ENCODE measurements around the gene NAV1. TPM values are rescaled to one million over a fixed set of nuclear protein-coding genes. Genes with fewer than 3 reads are reported as not detected.

NAV1 gene
- polyA plus RNA-seq, 1 donor (not counting 4 experiments of a cell fraction or from before 2014, with no cell fraction given): 13.2 TPM

- H3K9ac ChIP-seq (ENCODE audit: control insufficient read depth, extremely low read depth, insufficient read depth, low read length): no peak overlapping the region
These were observed 23.3 kb downstream of the NAV1 start for GRCh38 chr1:201562257-201562656.

GRCh38 chr1:201562659-201563405, 23.9 kb downstream of the NAV1 start:
- no peaks in the 10 kb centered on the region for H3K36me3 ChIP-seq (ENCODE audit: control insufficient read depth in 2 of 2, extremely low read depth in 1 of 2, insufficient read depth in 2 of 2, low read length in 2 of 2)
- no peaks in the 10 kb centered on the region for H3K9me1 ChIP-seq (ENCODE audit: control insufficient read depth, extremely low read depth, insufficient read depth, low read length)
- no peaks in the 10 kb centered on the region for H3K4me1 ChIP-seq (ENCODE audit: control insufficient read depth, extremely low read depth, insufficient read depth, low read length)
- H3K27ac ChIP-seq (ENCODE audit: control insufficient read depth, insufficient read depth, low read length): no peak overlapping the region
- H3K79me2 ChIP-seq (ENCODE audit: control insufficient read depth, insufficient read depth, low read length): no peaks in the 10 kb centered on the region
- H3K27me3 ChIP-seq (ENCODE audit: control insufficient read depth, extremely low read depth, insufficient read depth, low read length): peaks cover 3% of the 10 kb centered on the region
- H3K4me2 ChIP-seq (ENCODE audit: control insufficient read depth, extremely low read depth, insufficient read depth, low read depth, low read length): no peak overlapping the region
- TF ChIP-seq EZH2 (IDR thresholded peaks at IDR 0.05; ENCODE audit: low read length) (no peak), CTCF (optimal IDR thresholded peaks at IDR 0.05 in 1 of 3, IDR thresholded peaks at IDR 0.05 in 1 of 3, conservative IDR thresholded peaks at IDR 0.05 in 1 of 3; ENCODE audit: extremely low read depth in 1 of 3, insufficient read depth in 2 of 3, low read length in 3 of 3) (no peak)
- no peak for FAIRE-seq
- H3K9me3 ChIP-seq (ENCODE audit: control insufficient read depth, low read depth, low read length): no peaks in the 10 kb centered on the region
- dilution Hi-C loops (cut with MboI; ENCODE audit: extremely low pct_ligation_motif_present, low sequenced_read_pairs): loop anchor here (25.0 kb wide), 2 partner anchors 124 to 224 kb away; no protein-coding TSS in a partner anchor
- H4K20me1 ChIP-seq (ENCODE audit: control insufficient read depth, extremely low read depth, insufficient read depth, low read length): no peaks in the 10 kb centered on the region
- no peak overlapping the region for H2AFZ ChIP-seq (ENCODE audit: control insufficient read depth, low read length)
- DNase-seq (ENCODE audit: low read depth, low spot score): no peak
- no peak overlapping the region for H3K4me3 ChIP-seq (ENCODE audit: control insufficient read depth in 2 of 3, extremely low read depth in 1 of 3, insufficient read depth in 2 of 3, low read depth in 1 of 3, low read length in 3 of 3)
- no peak overlapping the region for H3K9ac ChIP-seq (ENCODE audit: control insufficient read depth, extremely low read depth, insufficient read depth, low read length)

More at GRCh38 chr1:201562257-201562656, 23.3 kb downstream of the NAV1 start:
- H3K4me3 ChIP-seq (ENCODE audit: control insufficient read depth in 2 of 3, extremely low read depth in 1 of 3, insufficient read depth in 2 of 3, low read depth in 1 of 3, low read length in 3 of 3): no peak overlapping the region
- H3K4me1 ChIP-seq (ENCODE audit: control insufficient read depth, extremely low read depth, insufficient read depth, low read length): no peaks in the 10 kb centered on the region
- DNase-seq (ENCODE audit: low read depth, low spot score) (no peak), FAIRE-seq (no peak)
- dilution Hi-C loops (cut with MboI; ENCODE audit: extremely low pct_ligation_motif_present, low sequenced_read_pairs): loop anchor here (25.0 kb wide), 2 partner anchors 125 to 225 kb away; no protein-coding TSS in a partner anchor
- no peaks in the 10 kb centered on the region for H3K9me1 ChIP-seq (ENCODE audit: control insufficient read depth, extremely low read depth, insufficient read depth, low read length)
- no peak overlapping the region for H2AFZ ChIP-seq (ENCODE audit: control insufficient read depth, low read length)
- H4K20me1 ChIP-seq (ENCODE audit: control insufficient read depth, extremely low read depth, insufficient read depth, low read length): no peaks in the 10 kb centered on the region
- no peaks in the 10 kb centered on the region for H3K9me3 ChIP-seq (ENCODE audit: control insufficient read depth, low read depth, low read length)
- no peak overlapping the region for H3K4me2 ChIP-seq (ENCODE audit: control insufficient read depth, extremely low read depth, insufficient read depth, low read depth, low read length)
- H3K36me3 ChIP-seq (ENCODE audit: control insufficient read depth in 2 of 2, extremely low read depth in 1 of 2, insufficient read depth in 2 of 2, low read length in 2 of 2): no peaks in the 10 kb centered on the region
- no peak overlapping the region for H3K27ac ChIP-seq (ENCODE audit: control insufficient read depth, insufficient read depth, low read length)
- peaks cover 3% of the 10 kb centered on the region for H3K27me3 ChIP-seq (ENCODE audit: control insufficient read depth, extremely low read depth, insufficient read depth, low read length)
- TF ChIP-seq CTCF (optimal IDR thresholded peaks at IDR 0.05 in 1 of 3, IDR thresholded peaks at IDR 0.05 in 1 of 3, conservative IDR thresholded peaks at IDR 0.05 in 1 of 3; ENCODE audit: extremely low read depth in 1 of 3, insufficient read depth in 2 of 3, low read length in 3 of 3) (no peak), EZH2 (IDR thresholded peaks at IDR 0.05; ENCODE audit: low read length) (no peak)
- no peaks in the 10 kb centered on the region for H3K79me2 ChIP-seq (ENCODE audit: control insufficient read depth, insufficient read depth, low read length)
